ENCODE measurements around the gene PPP1R9B.
A peak's percentile ranks its signal among the peaks of the same experiment; 100 is the strongest.

The PPP1R9B gene

DNA sequence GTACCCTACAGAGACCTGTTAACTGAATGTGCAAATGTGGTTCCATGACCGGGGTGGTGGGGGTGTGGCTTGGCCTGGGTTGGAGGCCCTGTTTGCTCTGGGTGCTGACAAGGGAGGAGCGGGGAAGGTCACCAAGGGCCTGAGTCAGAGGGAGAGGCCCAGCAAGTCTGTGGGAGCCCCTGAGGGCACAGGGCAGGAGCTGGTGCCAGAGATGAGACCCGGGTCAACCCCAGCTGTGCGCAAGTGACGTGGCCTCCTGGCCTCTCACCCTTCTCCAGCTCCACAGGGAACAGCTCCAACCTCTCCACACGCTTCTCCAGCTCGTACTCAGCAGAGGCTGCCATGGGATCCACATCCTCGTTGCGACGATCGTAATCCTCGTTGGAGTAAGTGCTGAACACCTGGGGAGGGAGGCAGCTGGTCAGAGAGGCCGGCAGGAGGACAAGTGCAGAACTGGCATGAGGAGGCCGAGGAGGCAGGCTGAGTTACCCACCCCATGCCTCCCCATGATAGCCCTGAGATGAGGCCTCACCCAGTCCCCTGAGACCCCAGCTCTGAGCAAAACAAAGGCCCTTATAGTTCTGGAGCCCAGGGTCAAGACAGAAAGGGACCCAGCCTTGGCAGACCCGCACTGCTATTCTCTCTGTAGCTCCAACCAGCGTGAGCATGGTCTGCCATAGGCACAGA lies 5.5 kb downstream of the PPP1R9B start:
- H3K27ac ChIP-seq (ENCODE audit: low read depth, low read length) = peak overlapping the region; percentile 79
- no peaks in the 10 kb centered on the region for H3K9me3 ChIP-seq (ENCODE audit: control insufficient read depth in 5 of 5, low read length in 5 of 5)
- H3K36me3 ChIP-seq (ENCODE audit: control insufficient read depth in 5 of 5, insufficient read depth in 5 of 5, low read length in 5 of 5) = peaks cover 0 to 56% (median 50%) of the 10 kb centered on the region in 5 donors
- peaks cover 13 to 84% (median 72%) of the 10 kb centered on the region in 5 donors for H3K4me1 ChIP-seq (ENCODE audit: control insufficient read depth in 5 of 5, insufficient read depth in 5 of 5, low read length in 5 of 5)
- H3K9ac ChIP-seq (ENCODE audit: low read length in 5 of 5) = peak overlapping the region in 2 of 5 donors; percentile 31 to 54
- no peaks in the 10 kb centered on the region for H3K27me3 ChIP-seq (ENCODE audit: control insufficient read depth in 5 of 5, insufficient read depth in 4 of 5, low read length in 5 of 5)
- peak overlapping the region in 2 of 5 donors; percentile 9 to 16 for H3K4me3 ChIP-seq (ENCODE audit: low read depth in 1 of 5, low read length in 5 of 5)

- Histone ChIP-seq H3K27ac (ENCODE audit: low read depth, low read length) (peak overlapping the region; percentile 17), H3K9me3 (ENCODE audit: control insufficient read depth in 5 of 5, low read length in 5 of 5) (no peaks in the 10 kb centered on the region), H3K4me3 (ENCODE audit: low read depth in 1 of 5, low read length in 5 of 5) (no peak overlapping the region), H3K9ac (ENCODE audit: low read length in 5 of 5) (peak overlapping the region in 1 of 5 donors; percentile 23), H3K27me3 (ENCODE audit: control insufficient read depth in 5 of 5, insufficient read depth in 4 of 5, low read length in 5 of 5) (no peaks in the 10 kb centered on the region), H3K36me3 (ENCODE audit: control insufficient read depth in 5 of 5, insufficient read depth in 5 of 5, low read length in 5 of 5) (peaks cover 0 to 63% (median 55%) of the 10 kb centered on the region in 5 donors), H3K4me1 (ENCODE audit: control insufficient read depth in 5 of 5, insufficient read depth in 5 of 5, low read length in 5 of 5) (peaks cover 13 to 87% (median 68%) of the 10 kb centered on the region in 5 donors)
Measured at GRCh38 chr17:50144355-50144754, 6.1 kb downstream of the PPP1R9B start.

GRCh38 chr17:50143461-50144176 lies 6.9 kb downstream of the PPP1R9B start:
- no peak overlapping the region for H3K27ac ChIP-seq (ENCODE audit: low read depth, low read length)
- no peak overlapping the region for H3K4me3 ChIP-seq (ENCODE audit: low read depth in 1 of 5, low read length in 5 of 5)
- H3K9ac ChIP-seq (ENCODE audit: low read length in 5 of 5) = no peak overlapping the region
- H3K36me3 ChIP-seq (ENCODE audit: control insufficient read depth in 5 of 5, insufficient read depth in 5 of 5, low read length in 5 of 5) = peaks cover 0 to 70% (median 62%) of the 10 kb centered on the region in 5 donors
- no peaks in the 10 kb centered on the region for H3K9me3 ChIP-seq (ENCODE audit: control insufficient read depth in 5 of 5, low read length in 5 of 5)
- H3K4me1 ChIP-seq (ENCODE audit: control insufficient read depth in 5 of 5, insufficient read depth in 5 of 5, low read length in 5 of 5) = peaks cover 13 to 82% (median 62%) of the 10 kb centered on the region in 5 donors
- H3K27me3 ChIP-seq (ENCODE audit: control insufficient read depth in 5 of 5, insufficient read depth in 4 of 5, low read length in 5 of 5) = no peaks in the 10 kb centered on the region

GRCh38 chr17:50141745-50142110 lies 8.7 kb downstream of the PPP1R9B start:
- Histone ChIP-seq H3K4me1 (ENCODE audit: control insufficient read depth in 5 of 5, insufficient read depth in 5 of 5, low read length in 5 of 5) (peaks cover 6 to 63% (median 43%) of the 10 kb centered on the region in 5 donors), H3K4me3 (ENCODE audit: low read depth in 1 of 5, low read length in 5 of 5) (peak overlapping the region in 1 of 5 donors; percentile 5), H3K9me3 (ENCODE audit: control insufficient read depth in 5 of 5, low read length in 5 of 5) (no peaks in the 10 kb centered on the region), H3K9ac (ENCODE audit: low read length in 5 of 5) (no peak overlapping the region), H3K36me3 (ENCODE audit: control insufficient read depth in 5 of 5, insufficient read depth in 5 of 5, low read length in 5 of 5) (peaks cover 0 to 89% (median 81%) of the 10 kb centered on the region in 5 donors), H3K27ac (ENCODE audit: low read depth, low read length) (peak overlapping the region; percentile 23), H3K27me3 (ENCODE audit: control insufficient read depth in 5 of 5, insufficient read depth in 4 of 5, low read length in 5 of 5) (no peaks in the 10 kb centered on the region)

DNA sequence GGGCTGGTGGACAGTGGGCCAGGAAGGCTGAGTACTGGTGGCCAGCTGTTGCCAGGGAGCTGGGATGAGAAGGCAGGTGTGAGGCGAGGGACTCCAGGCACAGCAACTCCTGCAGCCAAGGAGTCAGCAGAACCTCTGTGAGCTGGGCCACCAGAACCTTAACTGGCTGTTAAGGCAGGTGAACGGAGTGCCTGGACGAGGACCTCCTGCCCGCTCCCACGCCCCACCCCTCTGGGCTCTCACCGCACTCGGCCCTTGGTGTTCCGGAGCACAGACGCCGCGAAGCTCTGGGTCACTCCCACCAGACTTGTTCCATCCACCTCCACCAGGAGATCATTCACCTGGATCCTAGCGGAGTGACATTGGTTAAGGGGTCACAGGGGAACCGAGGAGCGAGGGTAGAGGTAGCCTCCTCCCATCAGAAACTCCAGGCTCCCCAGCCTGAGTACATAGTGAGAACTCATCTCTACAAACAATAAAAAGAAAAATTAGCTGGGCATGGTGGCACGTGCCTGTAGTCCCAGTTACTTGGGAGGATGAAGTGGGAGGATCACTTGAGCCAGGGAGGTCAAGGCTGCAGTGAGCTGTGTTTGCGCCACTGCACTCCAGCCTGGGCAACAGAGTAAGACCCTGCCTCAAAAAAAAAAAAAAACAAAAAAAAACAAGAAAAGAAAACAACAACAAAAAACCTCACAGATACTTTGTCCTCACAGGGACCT lies 9.3 kb downstream of the PPP1R9B start:
- Histone ChIP-seq H3K4me1 (ENCODE audit: control insufficient read depth in 5 of 5, insufficient read depth in 5 of 5, low read length in 5 of 5) (peaks cover 2 to 57% (median 37%) of the 10 kb centered on the region in 5 donors), H3K27me3 (ENCODE audit: control insufficient read depth in 5 of 5, insufficient read depth in 4 of 5, low read length in 5 of 5) (no peaks in the 10 kb centered on the region), H3K36me3 (ENCODE audit: control insufficient read depth in 5 of 5, insufficient read depth in 5 of 5, low read length in 5 of 5) (peaks cover 0 to 94% (median 87%) of the 10 kb centered on the region in 5 donors), H3K9ac (ENCODE audit: low read length in 5 of 5) (peak overlapping the region in 1 of 5 donors; percentile 18), H3K4me3 (ENCODE audit: low read depth in 1 of 5, low read length in 5 of 5) (peak overlapping the region in 1 of 5 donors; percentile 5), H3K27ac (ENCODE audit: low read depth, low read length) (peak overlapping the region; percentile 23), H3K9me3 (ENCODE audit: control insufficient read depth in 5 of 5, low read length in 5 of 5) (no peaks in the 10 kb centered on the region)

GRCh38 chr17:50139950-50140885 lies 10.3 kb downstream of the PPP1R9B start:
- peak overlapping the region in 2 of 5 donors; percentile 5 to 20 for H3K4me3 ChIP-seq (ENCODE audit: low read depth in 1 of 5, low read length in 5 of 5)
- H3K4me1 ChIP-seq (ENCODE audit: control insufficient read depth in 5 of 5, insufficient read depth in 5 of 5, low read length in 5 of 5) = peaks cover 2 to 48% (median 28%) of the 10 kb centered on the region in 5 donors
- peaks cover 0 to 99% (median 96%) of the 10 kb centered on the region in 5 donors for H3K36me3 ChIP-seq (ENCODE audit: control insufficient read depth in 5 of 5, insufficient read depth in 5 of 5, low read length in 5 of 5)
- H3K27ac ChIP-seq (ENCODE audit: low read depth, low read length) = no peak overlapping the region
- H3K27me3 ChIP-seq (ENCODE audit: control insufficient read depth in 5 of 5, insufficient read depth in 4 of 5, low read length in 5 of 5) = no peaks in the 10 kb centered on the region
- H3K9me3 ChIP-seq (ENCODE audit: control insufficient read depth in 5 of 5, low read length in 5 of 5) = no peaks in the 10 kb centered on the region
- peak overlapping the region in 1 of 5 donors; percentile 18 for H3K9ac ChIP-seq (ENCODE audit: low read length in 5 of 5)

DNA sequence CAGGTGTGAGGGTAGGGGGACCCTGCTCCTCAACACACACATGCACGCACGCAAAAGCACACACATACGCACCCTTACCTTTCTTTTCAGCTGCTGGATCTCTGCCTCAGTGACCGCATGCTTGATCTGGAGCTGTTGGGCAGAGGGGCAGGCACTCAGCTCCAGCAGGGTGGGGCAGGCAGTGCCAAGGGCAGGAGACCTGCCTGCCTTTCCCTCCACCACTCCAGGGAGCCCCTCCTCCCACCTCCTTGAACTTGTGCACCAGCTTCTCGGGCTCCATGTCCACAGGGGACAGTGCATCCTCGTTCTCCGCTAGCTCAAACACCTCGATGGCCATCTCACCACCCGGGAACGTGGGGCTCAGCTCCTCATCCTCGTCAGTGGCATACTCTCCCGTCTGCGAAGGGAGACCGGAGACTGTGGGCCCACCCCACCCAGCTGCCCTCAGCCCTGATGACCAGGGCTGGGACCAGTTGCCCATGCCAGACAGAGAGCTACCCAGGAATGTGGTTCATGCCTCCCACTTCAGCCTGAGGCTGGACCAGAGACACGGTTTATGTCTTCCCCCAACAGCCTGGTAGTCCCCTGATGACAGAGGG lies 11.2 kb downstream of the PPP1R9B start:
- H3K27me3 ChIP-seq (ENCODE audit: control insufficient read depth in 5 of 5, insufficient read depth in 4 of 5, low read length in 5 of 5) = no peaks in the 10 kb centered on the region
- peak overlapping the region in 1 of 5 donors; percentile 33 for H3K9ac ChIP-seq (ENCODE audit: low read length in 5 of 5)
- H3K27ac ChIP-seq (ENCODE audit: low read depth, low read length) = no peak overlapping the region
- no peak overlapping the region for H3K4me3 ChIP-seq (ENCODE audit: low read depth in 1 of 5, low read length in 5 of 5)
- H3K9me3 ChIP-seq (ENCODE audit: control insufficient read depth in 5 of 5, low read length in 5 of 5) = no peaks in the 10 kb centered on the region
- peaks cover 0 to 98% (median 93%) of the 10 kb centered on the region in 5 donors for H3K36me3 ChIP-seq (ENCODE audit: control insufficient read depth in 5 of 5, insufficient read depth in 5 of 5, low read length in 5 of 5)
- H3K4me1 ChIP-seq (ENCODE audit: control insufficient read depth in 5 of 5, insufficient read depth in 5 of 5, low read length in 5 of 5) = peaks cover 2 to 38% (median 23%) of the 10 kb centered on the region in 5 donors

- Histone ChIP-seq H3K27ac (ENCODE audit: low read depth, low read length) (no peak overlapping the region), H3K27me3 (ENCODE audit: control insufficient read depth in 5 of 5, insufficient read depth in 4 of 5, low read length in 5 of 5) (no peaks in the 10 kb centered on the region), H3K9ac (ENCODE audit: low read length in 5 of 5) (no peak overlapping the region), H3K4me1 (ENCODE audit: control insufficient read depth in 5 of 5, insufficient read depth in 5 of 5, low read length in 5 of 5) (peaks cover 4 to 31% (median 25%) of the 10 kb centered on the region in 5 donors), H3K9me3 (ENCODE audit: control insufficient read depth in 5 of 5, low read length in 5 of 5) (no peaks in the 10 kb centered on the region), H3K36me3 (ENCODE audit: control insufficient read depth in 5 of 5, insufficient read depth in 5 of 5, low read length in 5 of 5) (peaks cover 0 to 77% (median 71%) of the 10 kb centered on the region in 5 donors), H3K4me3 (ENCODE audit: low read depth in 1 of 5, low read length in 5 of 5) (no peak overlapping the region)
Measured at GRCh38 chr17:50137042-50137441, 13.4 kb downstream of the PPP1R9B start.

All from subcutaneous abdominal adipose tissue (tissue), 5 donors.